Measurements from ENCODE around the gene WDR55. TPM values are rescaled to one million over a fixed set of nuclear protein-coding genes. Genes with fewer than 3 reads are reported as not detected.

The WDR55 gene
- total and polyA plus RNA-seq, 8 donors, result 13.8 to 51.0 (median 25.0) TPM

- no peak for TF ChIP-seq POLR2A (IDR thresholded peaks at IDR 0.05)
- TF ChIP-seq EP300 (IDR thresholded peaks at IDR 0.05), result no peak
- no peak for TF ChIP-seq POLR2AphosphoS5 (IDR thresholded peaks at IDR 0.05)
- TF ChIP-seq CTCF (IDR thresholded peaks at IDR 0.05), result no peak
- Histone ChIP-seq H3K27ac (no peak overlapping the region), H3K9me3 (no peaks in the 10 kb centered on the region), H3K4me3 (no peak overlapping the region), H3K4me1 (peaks cover 0 to under 1% (median 0%) of the 10 kb centered on the region in 4 donors), H3K27me3 (no peaks in the 10 kb centered on the region), H3K36me3 (peaks cover 49 to 100% (median 98%) of the 10 kb centered on the region in 4 donors)
- intact Hi-C loops (cut with DNase I; ENCODE audit: low total_unique reads), result no loop called here
- no peak for DNase-seq
- 80 to 100% (median 95%) methylated on average over 3 of the region's 3 CpGs for WGBS, 5 donors
Observed at GRCh38 chr5:140677947-140678346, 13.2 kb downstream of the WDR55 start.

GRCh38 chr5:140678993-140679392 lies 14.3 kb downstream of the WDR55 start:
- intact Hi-C loops (cut with DNase I; ENCODE audit: low total_unique reads), result no loop called here
- TF ChIP-seq CTCF (IDR thresholded peaks at IDR 0.05), result no peak
- TF ChIP-seq EP300 (IDR thresholded peaks at IDR 0.05), result no peak
- no peak for TF ChIP-seq POLR2AphosphoS5 (IDR thresholded peaks at IDR 0.05)
- TF ChIP-seq POLR2A (IDR thresholded peaks at IDR 0.05), result no peak
- no peak overlapping the region for H3K4me3 ChIP-seq
- DNase-seq, result no peak
- H3K4me1 ChIP-seq, result no peaks in the 10 kb centered on the region
- no peaks in the 10 kb centered on the region for H3K9me3 ChIP-seq
- H3K27ac ChIP-seq, result no peak overlapping the region
- peaks cover 48 to 100% (median 98%) of the 10 kb centered on the region in 4 donors for H3K36me3 ChIP-seq
- no peaks in the 10 kb centered on the region for H3K27me3 ChIP-seq
- 95 to 98% (median 97%) methylated on average over 7 of the region's 7 CpGs for WGBS, 5 donors

GRCh38 chr5:140690376-140690932 lies 25.8 kb downstream of the WDR55 start:
- no peak for TF ChIP-seq EP300 (IDR thresholded peaks at IDR 0.05)
- TF ChIP-seq CTCF (IDR thresholded peaks at IDR 0.05), result no peak
- no peak for TF ChIP-seq POLR2A (IDR thresholded peaks at IDR 0.05)
- no peak for TF ChIP-seq POLR2AphosphoS5 (IDR thresholded peaks at IDR 0.05)
- H3K4me1 ChIP-seq, result peaks cover 17 to 57% (median 37%) of the 10 kb centered on the region in 4 donors
- intact Hi-C loops (cut with DNase I; ENCODE audit: low total_unique reads), result no loop called here
- no peaks in the 10 kb centered on the region for H3K9me3 ChIP-seq
- H3K27me3 ChIP-seq, result no peaks in the 10 kb centered on the region
- H3K36me3 ChIP-seq, result peaks cover 12 to 57% (median 52%) of the 10 kb centered on the region in 4 donors
- WGBS, 5 donors, result 44 to 56% (median 50%) methylated on average over 6 to 8 of the region's 8 CpGs
- peak overlapping the region; percentile 66 to 85 (median 82) for H3K4me3 ChIP-seq
- H3K27ac ChIP-seq, result peak overlapping the region; percentile 81 to 91 (median 88)
- DNase-seq, result no peak

GRCh38 chr5:140690941-140691924 lies 26.5 kb downstream of the WDR55 start, which contains the start of the genes HARS1 and HARS2:
HARS1 (minus strand) TSS chr5:140691370; CDS start chr5:140691304, 66 bp downstream.
HARS2 (plus strand) TSS chr5:140691455; CDS start chr5:140691649, 194 bp downstream.
- H3K36me3 ChIP-seq, result peaks cover 20 to 59% (median 53%) of the 10 kb centered on the region in 4 donors
- WGBS, 5 donors, result 0 to 1% (median 1%) methylated on average over 41 to 61 of the region's 61 CpGs
- H3K4me3 ChIP-seq, result peak within 1 kb of the TSS; percentile 66 to 85 (median 82)
- H3K27me3 ChIP-seq, result no peaks in the 10 kb centered on the region
- DNase-seq, result peak; percentile 93 to 97
- H3K4me1 ChIP-seq, result peaks cover 17 to 57% (median 37%) of the 10 kb centered on the region in 4 donors
- TF ChIP-seq POLR2AphosphoS5 (IDR thresholded peaks at IDR 0.05), result peak; percentile 66 to 94 (median 82)
- no peak for TF ChIP-seq POLR2A (IDR thresholded peaks at IDR 0.05)
- TF ChIP-seq CTCF (IDR thresholded peaks at IDR 0.05), result peak in 1 of 7 experiments; percentile 24
- TF ChIP-seq EP300 (IDR thresholded peaks at IDR 0.05), result no peak
- H3K9me3 ChIP-seq, result no peaks in the 10 kb centered on the region
- peak within 1 kb of the TSS; percentile 81 to 91 (median 88) for H3K27ac ChIP-seq
- intact Hi-C loops (cut with DNase I; ENCODE audit: low total_unique reads), result no loop called here

Data from stomach (tissue), 9 donors.